22Rv1 (cell line): ENCODE results near the gene HOXB2.

Source experiments
- ZFX ChIP-seq: fragments of 450-650 bp; IDR thresholded peaks from 2 replicates; pipeline ENCODE4 v1.6.1; 2017; ENCODE audit warnings: antibody characterized with exemption, borderline replicate concordance
- TF ChIP-seq, protein P1 (sequence below): fragments of 450-650 bp; IDR thresholded peaks from 2 replicates; pipeline ENCODE4 v1.5.1; 2017; ENCODE audit warnings: mild to moderate bottlenecking

DNA sequence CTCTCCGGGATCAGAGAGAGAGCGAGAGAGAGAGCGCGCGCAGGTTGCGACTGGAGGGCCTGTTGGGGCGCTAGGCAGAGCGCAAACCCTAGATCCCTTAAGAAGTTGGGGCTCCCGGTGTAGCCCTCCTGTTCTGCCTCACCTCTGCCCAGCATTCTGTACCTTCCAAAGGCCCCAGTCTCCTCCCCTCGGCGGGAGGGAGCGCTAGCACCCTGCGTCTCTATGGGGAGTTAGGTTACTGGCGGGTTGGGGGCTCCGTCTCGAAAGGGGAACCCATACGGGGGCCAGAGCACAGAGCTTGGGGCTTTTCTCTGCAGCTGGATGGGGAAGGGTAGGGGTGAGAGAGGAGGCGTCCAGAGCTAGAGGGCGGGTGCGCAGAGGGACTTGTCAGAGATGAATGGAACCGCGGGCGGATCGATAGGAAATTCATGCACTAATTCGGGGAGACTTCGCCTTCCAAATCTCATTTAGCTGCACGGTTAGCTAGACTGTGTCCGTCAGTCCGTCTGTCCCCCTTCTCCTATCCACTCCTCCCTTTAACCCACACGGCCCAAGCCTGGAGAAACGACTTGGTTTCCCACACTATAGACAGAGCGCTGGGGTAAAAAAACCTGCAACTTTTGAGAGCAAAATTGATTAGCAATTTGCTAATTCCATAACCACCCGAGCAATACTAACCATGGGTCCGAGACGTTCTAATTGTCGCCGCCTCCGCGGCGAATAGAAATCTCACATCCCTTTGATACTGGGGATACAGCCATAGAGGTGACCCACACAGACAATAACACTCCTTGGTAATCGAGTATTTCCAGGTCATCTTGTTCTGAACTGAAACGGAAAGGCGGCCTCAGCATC lies 33.9 kb upstream of the HOXB2 start:
- TF ChIP-seq, protein P1, sequence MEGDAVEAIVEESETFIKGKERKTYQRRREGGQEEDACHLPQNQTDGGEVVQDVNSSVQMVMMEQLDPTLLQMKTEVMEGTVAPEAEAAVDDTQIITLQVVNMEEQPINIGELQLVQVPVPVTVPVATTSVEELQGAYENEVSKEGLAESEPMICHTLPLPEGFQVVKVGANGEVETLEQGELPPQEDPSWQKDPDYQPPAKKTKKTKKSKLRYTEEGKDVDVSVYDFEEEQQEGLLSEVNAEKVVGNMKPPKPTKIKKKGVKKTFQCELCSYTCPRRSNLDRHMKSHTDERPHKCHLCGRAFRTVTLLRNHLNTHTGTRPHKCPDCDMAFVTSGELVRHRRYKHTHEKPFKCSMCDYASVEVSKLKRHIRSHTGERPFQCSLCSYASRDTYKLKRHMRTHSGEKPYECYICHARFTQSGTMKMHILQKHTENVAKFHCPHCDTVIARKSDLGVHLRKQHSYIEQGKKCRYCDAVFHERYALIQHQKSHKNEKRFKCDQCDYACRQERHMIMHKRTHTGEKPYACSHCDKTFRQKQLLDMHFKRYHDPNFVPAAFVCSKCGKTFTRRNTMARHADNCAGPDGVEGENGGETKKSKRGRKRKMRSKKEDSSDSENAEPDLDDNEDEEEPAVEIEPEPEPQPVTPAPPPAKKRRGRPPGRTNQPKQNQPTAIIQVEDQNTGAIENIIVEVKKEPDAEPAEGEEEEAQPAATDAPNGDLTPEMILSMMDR, result no peak
- no peak for TF ChIP-seq ZFX
